Heart right ventricle (tissue), 16 donors: Measurements from ENCODE around the gene KRTAP26-1. TPM values are rescaled to one million over a fixed set of nuclear protein-coding genes. Genes with fewer than 3 reads are reported as not detected.

ENCODE experiments used
- ATAC-seq, 8 donors: fragments of 200-7000 bp; cut with Tn5 transposase; one replicate each; pipeline ENCODE4 v1.9.1; 2020; ENCODE audit warnings: mild to moderate bottlenecking in 8 of 8, moderate library complexity in 8 of 8, moderate number of reproducible peaks in 1 of 8
- DNase-seq, 2 donors: peaks; one replicate each; pipeline ENCODE4 v3.0.0-alpha.2; 2020
- H3K27ac ChIP-seq, 10 donors: fragments of 200-600 bp; sonication (generic) in 2 of 10; one replicate each; pipeline versions ENCODE4 v1.5.0 to v1.8.0; 2020 to 2022; ENCODE audit warnings: mild to moderate bottlenecking in 3 of 10
- H3K27me3 ChIP-seq, 7 donors: fragments of 200-600 bp; one replicate each; pipeline ENCODE4 v1.8.0; 2021 to 2022; ENCODE audit warnings: mild to moderate bottlenecking in 2 of 7
- H3K36me3 ChIP-seq, 9 donors: fragments of 200-600 bp; sonication (generic) in 1 of 9; one replicate each; pipeline versions ENCODE4 v1.5.0 to v1.8.0; 2020 to 2022; ENCODE audit warnings: mild to moderate bottlenecking in 2 of 9
- H3K4me1 ChIP-seq, 9 donors: fragments of 200-600 bp; sonication (generic) in 1 of 9; one replicate each; pipeline versions ENCODE4 v1.5.0 to v1.8.0; 2020 to 2022; ENCODE audit warnings: mild to moderate bottlenecking in 4 of 9
- H3K4me3 ChIP-seq, 10 donors: fragments of 200-600 bp; sonication (generic) in 2 of 10; one replicate each; pipeline versions ENCODE4 v1.5.0 to v1.8.0; 2020 to 2022; ENCODE audit warnings: mild to moderate bottlenecking in 7 of 10, moderate library complexity in 2 of 10
- H3K9me3 ChIP-seq, 11 donors: fragments of 200-600 bp in 10 of 11; sonication (generic) in 2 of 11; one replicate each; pipeline versions ENCODE4 v1.5.0 to v1.8.0; 2013 to 2022; ENCODE audit warnings: mild to moderate bottlenecking in 2 of 11, control low read depth in 1 of 11, moderate library complexity in 1 of 11
- CTCF ChIP-seq, 9 donors: fragments of 200-600 bp; sonication (generic) in 2 of 9; IDR thresholded peaks; one replicate each; pipeline versions ENCODE4 v1.5.0 to v1.8.0; 2021 to 2022; ENCODE audit warnings: antibody characterized with exemption in 9 of 9, mild to moderate bottlenecking in 5 of 9, moderate library complexity in 1 of 9
- WGBS, 2 donors: extraction: QIAGEN DNeasy Blood & Tissue Kit; methylation state at CpG; one replicate each; pipeline ENCODE4 v1.1.7; 2013; ENCODE audit warnings: inconsistent platforms in 1 of 2; 5-methylcytosine and 5-hydroxymethylcytosine counted together
- intact Hi-C, 10 donors: fragments of 100-400 bp; cut with DNase I; formaldehyde crosslinking; loops; one replicate each; pipeline versions ENCODE4 v1.11.1 to v1.14.2; 2022
- polyA plus RNA-seq, 2 donors: library from polyadenylated mRNA; stranded (reverse); fragments of 200-250 nt; gene quantifications; one replicate each; pipeline ENCODE4 v1.2.3, GENCODE V29; 2013
- total RNA-seq, 10 donors: library from RNA; stranded (reverse); fragmentation: NEBNext Ultra II Directional in 3 of 10; extraction: Animal tissue kit (Norgen Biotek cat#: 25700) in 3 of 10; gene quantifications; one replicate each; pipeline versions ENCODE4 v1.2.1 to v1.2.4, GENCODE V29; 2021 to 2023
- donor health status: Arrhythmogenic right ventricular cardiomyopathy.
- donor health status: ischemic (EF 13 %, LVEDD 7.1; RV severe dilation, severe dysfunction).
- donor health status: healthy with polysubstance abuse.
- donor health status: DM: no; HTN: yes; CAD: no.
- donor health status: DM: no; HTN: no; CAD: no.
- donor health status: ischemic (EF 25% LVEDD 6.9; RV normal size, moderate dysfunction).
- donor health status: ischemic (EF 25% LVEDD 5.7; RV mildly dilated, moderate dysfunction).
- donor health status: healthy.
- donor health status: DM: yes; HTN: yes; CAD: no.
- donor health status: Ischemic cardiomyopathy.
- donor health status: ischemic (EF 35%, LVEDD 5.7; RV mildly dilated, moderate dysfunction).
- donor health status: nonischemic (EF 11% LVEDD 7.7; RV severe dilation, severe dysfunction).
- donor health status: DM: yes; HTN: yes; CAD: no.
- donor health status: PGD.
- donor health status: ischemic (EF 29% LVEDD 5.4; RV normal size, mild dysfunction).
- donor health status: nonischemic (EF 23%, LVEDD 6.1; RV moderate dilation, normal function).

Gene KRTAP26-1
- total and polyA plus RNA-seq, 12 donors, result not detected

DNA sequence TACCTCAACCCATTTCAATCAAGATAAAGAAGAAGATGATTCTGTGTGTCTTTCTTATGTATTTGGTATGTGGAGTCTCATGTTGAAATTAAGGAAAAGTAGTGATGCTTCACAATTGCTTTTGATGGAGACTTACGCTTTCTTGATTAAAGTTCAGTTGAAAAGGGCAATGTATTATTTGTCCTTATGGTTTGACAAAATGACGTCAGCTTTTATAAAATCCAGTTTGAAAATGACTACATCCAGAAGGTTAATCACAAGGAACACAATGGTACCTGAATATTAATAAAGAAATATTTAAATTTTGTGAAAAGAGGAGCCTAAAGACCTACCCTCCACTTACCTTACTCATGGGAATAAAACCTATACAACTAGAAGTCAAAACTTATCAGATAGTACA is 4.4 kb downstream of the KRTAP26-1 start:
- H3K4me1 ChIP-seq, result no peaks in the 10 kb centered on the region
- no peak overlapping the region for H3K4me3 ChIP-seq
- TF ChIP-seq CTCF (IDR thresholded peaks at IDR 0.05), result no peak
- H3K36me3 ChIP-seq, result no peaks in the 10 kb centered on the region
- H3K9me3 ChIP-seq, result no peaks in the 10 kb centered on the region
- intact Hi-C loops, result no loop called here
- no peak for ATAC-seq
- WGBS, 2 donors, result 85 to 91% methylated on average over 2 of the region's 2 CpGs
- H3K27me3 ChIP-seq, result no peaks in the 10 kb centered on the region
- no peak for DNase-seq
- H3K27ac ChIP-seq, result no peak overlapping the region

- ATAC-seq, result no peak
- Histone ChIP-seq H3K4me1 (no peaks in the 10 kb centered on the region), H3K27me3 (no peaks in the 10 kb centered on the region), H3K27ac (no peak overlapping the region), H3K4me3 (no peak overlapping the region), H3K9me3 (peaks cover 0 to 8% (median 0%) of the 10 kb centered on the region in 11 donors), H3K36me3 (no peaks in the 10 kb centered on the region)
- intact Hi-C loops, result no loop called here
- WGBS, 2 donors, result 34 to 35% methylated on average over 2 of the region's 2 CpGs
- TF ChIP-seq CTCF (IDR thresholded peaks at IDR 0.05), result no peak
- DNase-seq, result no peak
Measured at GRCh38 chr21:30306884-30307283, 13.2 kb downstream of the KRTAP26-1 start.

- no peak for TF ChIP-seq CTCF (IDR thresholded peaks at IDR 0.05)
- no peaks in the 10 kb centered on the region for H3K4me1 ChIP-seq
- intact Hi-C loops, result no loop called here
Measured at GRCh38 chr21:30305136-30305535, 15.0 kb downstream of the KRTAP26-1 start.

GRCh38 chr21:30289215-30289614 is 30.9 kb downstream of the KRTAP26-1 start, which contains the start of gene KRTAP25-1:
TSS of gene KRTAP25-1 (minus strand) at chr21:30289514. CDS start at chr21:30289490, 24 bp downstream.
- H3K4me1 ChIP-seq, result no peaks in the 10 kb centered on the region
- H3K36me3 ChIP-seq, result no peaks in the 10 kb centered on the region
- no peaks in the 10 kb centered on the region for H3K27me3 ChIP-seq
- intact Hi-C loops, result no loop called here
- TF ChIP-seq CTCF (IDR thresholded peaks at IDR 0.05), result no peak
- H3K4me3 ChIP-seq, result no peak within 1 kb of the TSS
- peaks cover 0 to 7% (median 0%) of the 10 kb centered on the region in 11 donors for H3K9me3 ChIP-seq
- DNase-seq, result no peak
- no peak within 1 kb of the TSS for H3K27ac ChIP-seq
- ATAC-seq, result no peak
- 84 to 92% methylated on average over 2 of the region's 2 CpGs for WGBS, 2 donors

More at GRCh38 chr21:30305136-30305535, 15.0 kb downstream of the KRTAP26-1 start:
- Histone ChIP-seq H3K9me3 (peaks cover 0 to 25% (median 2%) of the 10 kb centered on the region in 11 donors), H3K36me3 (no peaks in the 10 kb centered on the region), H3K4me3 (no peak overlapping the region), H3K27me3 (no peaks in the 10 kb centered on the region), H3K27ac (no peak overlapping the region)
- ATAC-seq (no peak), DNase-seq (no peak)
- WGBS, 2 donors, result 46 to 63% methylated on average over 1 of the region's 1 CpG
